SIG-M5 treated with dmso at 0.1 percent for 504 hours (cell line): ENCODE results near the gene ARHGAP45.

Source experiments
- DNase-seq: peaks from one replicate; lab custom pipeline; 2025; ENCODE audit not compliant: unreplicated experiment; lab: John Stamatoyannopoulos, UW

Gene ARHGAP45

GRCh38 chr19:1129535-1129934 is 62.6 kb downstream of the ARHGAP45 start:
- DNase-seq: no peak

GRCh38 chr19:1130771-1131717 is 64.1 kb downstream of the ARHGAP45 start:
- DNase-seq: no peak

- DNase-seq: peak; percentile 83
These were observed 65.0 kb downstream of the ARHGAP45 start for GRCh38 chr19:1131718-1132551.

- no peak for DNase-seq
These were observed 65.8 kb downstream of the ARHGAP45 start for GRCh38 chr19:1132552-1133383.

- no peak for DNase-seq
These were observed 66.5 kb downstream of the ARHGAP45 start for GRCh38 chr19:1133471-1133929.

- no peak for DNase-seq
These were observed 67.5 kb downstream of the ARHGAP45 start for GRCh38 chr19:1134431-1134830.

- DNase-seq: no peak
These were observed 68.5 kb downstream of the ARHGAP45 start for GRCh38 chr19:1135454-1135853.

GRCh38 chr19:1136201-1136600 is 69.2 kb downstream of the ARHGAP45 start:
- no peak for DNase-seq
